Testis (tissue), 2 donors: ENCODE results near the gene CEACAM20.

Experiments
- POLR2A ChIP-seq: fragments of 450-650 bp; IDR thresholded peaks from one replicate; pipeline ENCODE4 v1.6.1; 2017; ENCODE audit warnings: antibody characterized with exemption, mild to moderate bottlenecking, moderate library complexity
- TF ChIP-seq, protein P1 (sequence below), 3 experiments: fragments of 450-650 bp in 2 of 3; fragments of 200-600 bp in 1 of 3; sonication (generic) in 1 of 3; IDR thresholded peaks; one replicate each; pipeline ENCODE4 v1.5.1; 2016 to 2019; ENCODE audit warnings: antibody characterized with exemption in 3 of 3, mild to moderate bottlenecking in 2 of 3, moderate library complexity in 1 of 3

DNA sequence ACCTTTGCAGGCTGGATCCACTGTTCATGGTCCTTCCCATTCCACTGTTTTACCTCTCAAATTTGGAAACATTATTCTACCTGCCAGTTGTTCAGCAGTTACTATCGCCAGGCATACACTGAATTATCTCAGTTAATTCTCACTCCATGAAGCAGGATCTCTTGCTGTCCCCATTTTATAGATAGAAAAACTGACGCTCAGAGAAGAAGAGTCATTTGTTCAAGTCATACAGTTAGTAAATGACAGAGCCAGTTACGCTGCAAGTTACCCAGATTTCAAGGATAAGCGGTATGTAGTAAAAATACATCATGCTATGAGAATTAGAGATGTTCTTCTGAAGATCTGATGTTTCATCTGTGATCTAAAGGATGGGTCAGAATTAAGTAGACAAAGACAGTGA lies 43.7 kb upstream of the CEACAM20 start:
- no peak for TF ChIP-seq POLR2A
- TF ChIP-seq, protein P1, sequence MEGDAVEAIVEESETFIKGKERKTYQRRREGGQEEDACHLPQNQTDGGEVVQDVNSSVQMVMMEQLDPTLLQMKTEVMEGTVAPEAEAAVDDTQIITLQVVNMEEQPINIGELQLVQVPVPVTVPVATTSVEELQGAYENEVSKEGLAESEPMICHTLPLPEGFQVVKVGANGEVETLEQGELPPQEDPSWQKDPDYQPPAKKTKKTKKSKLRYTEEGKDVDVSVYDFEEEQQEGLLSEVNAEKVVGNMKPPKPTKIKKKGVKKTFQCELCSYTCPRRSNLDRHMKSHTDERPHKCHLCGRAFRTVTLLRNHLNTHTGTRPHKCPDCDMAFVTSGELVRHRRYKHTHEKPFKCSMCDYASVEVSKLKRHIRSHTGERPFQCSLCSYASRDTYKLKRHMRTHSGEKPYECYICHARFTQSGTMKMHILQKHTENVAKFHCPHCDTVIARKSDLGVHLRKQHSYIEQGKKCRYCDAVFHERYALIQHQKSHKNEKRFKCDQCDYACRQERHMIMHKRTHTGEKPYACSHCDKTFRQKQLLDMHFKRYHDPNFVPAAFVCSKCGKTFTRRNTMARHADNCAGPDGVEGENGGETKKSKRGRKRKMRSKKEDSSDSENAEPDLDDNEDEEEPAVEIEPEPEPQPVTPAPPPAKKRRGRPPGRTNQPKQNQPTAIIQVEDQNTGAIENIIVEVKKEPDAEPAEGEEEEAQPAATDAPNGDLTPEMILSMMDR (IDR thresholded peaks at IDR 0.05): no peak
